VCaP (cell line): Measurements from ENCODE around the gene NRXN3.
A peak's percentile ranks its signal among the peaks of the same experiment; 100 is the strongest.

ENCODE experiments used
- H3K27ac ChIP-seq: fragments of 450-650 bp; 2 replicates; pipeline ENCODE4 v1.5.1; 2017
- TF ChIP-seq, protein P1 (sequence below): fragments of 450-650 bp; conservative IDR thresholded peaks from 2 replicates; pipeline ENCODE4 v1.5.1; 2017; ENCODE audit warnings: mild to moderate bottlenecking, moderate library complexity

Gene NRXN3

DNA sequence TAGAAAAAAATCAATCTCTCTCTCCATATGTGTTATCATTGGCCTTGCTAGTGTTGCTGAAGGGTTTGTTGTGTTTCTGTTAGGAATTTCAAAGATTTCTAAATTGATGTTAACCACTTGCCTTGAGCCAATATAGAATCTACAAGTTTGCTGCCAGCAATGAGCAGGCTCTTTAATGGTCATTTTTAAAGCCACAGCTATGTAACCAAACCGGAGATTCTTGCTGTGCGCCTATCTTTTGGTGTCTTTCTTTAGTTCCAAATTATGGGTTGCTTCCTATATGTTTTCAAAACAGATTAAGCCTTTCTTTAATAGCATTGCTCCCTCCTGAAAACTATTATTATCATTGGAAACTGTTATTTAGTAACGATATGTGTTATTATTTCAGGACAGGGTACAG lies 1495.4 kb downstream of the NRXN3 start:
- TF ChIP-seq, protein P1, sequence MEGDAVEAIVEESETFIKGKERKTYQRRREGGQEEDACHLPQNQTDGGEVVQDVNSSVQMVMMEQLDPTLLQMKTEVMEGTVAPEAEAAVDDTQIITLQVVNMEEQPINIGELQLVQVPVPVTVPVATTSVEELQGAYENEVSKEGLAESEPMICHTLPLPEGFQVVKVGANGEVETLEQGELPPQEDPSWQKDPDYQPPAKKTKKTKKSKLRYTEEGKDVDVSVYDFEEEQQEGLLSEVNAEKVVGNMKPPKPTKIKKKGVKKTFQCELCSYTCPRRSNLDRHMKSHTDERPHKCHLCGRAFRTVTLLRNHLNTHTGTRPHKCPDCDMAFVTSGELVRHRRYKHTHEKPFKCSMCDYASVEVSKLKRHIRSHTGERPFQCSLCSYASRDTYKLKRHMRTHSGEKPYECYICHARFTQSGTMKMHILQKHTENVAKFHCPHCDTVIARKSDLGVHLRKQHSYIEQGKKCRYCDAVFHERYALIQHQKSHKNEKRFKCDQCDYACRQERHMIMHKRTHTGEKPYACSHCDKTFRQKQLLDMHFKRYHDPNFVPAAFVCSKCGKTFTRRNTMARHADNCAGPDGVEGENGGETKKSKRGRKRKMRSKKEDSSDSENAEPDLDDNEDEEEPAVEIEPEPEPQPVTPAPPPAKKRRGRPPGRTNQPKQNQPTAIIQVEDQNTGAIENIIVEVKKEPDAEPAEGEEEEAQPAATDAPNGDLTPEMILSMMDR, result no peak
- H3K27ac ChIP-seq, result no peak overlapping the region

GRCh38 chr14:79668951-79669350 lies 1498.8 kb downstream of the NRXN3 start:
- peak overlapping the region; percentile 15; the same call in 1 of the 2 replicates for H3K27ac ChIP-seq
- TF ChIP-seq, protein P1, result no peak

GRCh38 chr14:79670811-79671210 lies 1500.6 kb downstream of the NRXN3 start:
- TF ChIP-seq, protein P1, result no peak
- H3K27ac ChIP-seq, result no peak overlapping the region

DNA sequence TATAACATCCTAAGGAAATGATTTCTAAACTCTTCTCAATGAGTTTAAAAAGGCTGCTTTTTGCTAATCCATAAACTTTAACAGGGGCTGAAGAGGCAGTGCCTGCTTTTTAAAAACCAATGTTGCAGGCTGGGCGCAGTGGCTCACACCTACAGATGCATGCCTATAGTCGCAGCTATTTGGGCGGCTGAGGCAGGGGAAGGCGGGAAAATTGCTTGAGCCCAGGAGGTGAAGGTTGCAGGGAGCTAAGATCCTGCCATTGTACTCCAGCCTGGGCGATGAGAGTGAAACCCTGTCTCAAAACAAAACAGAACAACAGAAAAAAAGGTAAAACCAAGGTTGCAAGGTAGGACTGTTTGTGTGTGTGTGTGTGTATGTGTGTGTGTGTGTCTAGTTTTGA lies 1509.9 kb downstream of the NRXN3 start:
- TF ChIP-seq, protein P1, result no peak
- H3K27ac ChIP-seq, result no peak overlapping the region

DNA sequence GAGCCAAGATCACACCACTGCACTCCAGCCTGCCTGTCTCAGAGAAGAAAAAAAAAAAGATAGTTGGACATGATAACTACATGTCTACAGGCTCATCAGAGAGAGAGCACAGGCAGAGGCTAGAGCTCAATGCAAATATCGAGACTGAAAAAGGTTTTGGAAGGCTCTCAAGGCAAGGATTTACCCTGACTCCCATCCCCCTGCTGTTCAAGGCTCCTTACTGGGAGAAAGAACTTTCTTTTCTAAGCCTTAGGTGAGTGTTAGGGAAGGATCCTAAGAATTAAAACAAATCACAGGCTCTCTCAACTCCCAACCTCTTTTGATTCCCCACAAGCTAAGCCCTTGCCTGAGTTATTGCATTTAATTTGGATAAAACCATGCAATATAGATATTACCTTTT lies 1516.0 kb downstream of the NRXN3 start:
- no peak overlapping the region for H3K27ac ChIP-seq
- TF ChIP-seq, protein P1, result no peak

DNA sequence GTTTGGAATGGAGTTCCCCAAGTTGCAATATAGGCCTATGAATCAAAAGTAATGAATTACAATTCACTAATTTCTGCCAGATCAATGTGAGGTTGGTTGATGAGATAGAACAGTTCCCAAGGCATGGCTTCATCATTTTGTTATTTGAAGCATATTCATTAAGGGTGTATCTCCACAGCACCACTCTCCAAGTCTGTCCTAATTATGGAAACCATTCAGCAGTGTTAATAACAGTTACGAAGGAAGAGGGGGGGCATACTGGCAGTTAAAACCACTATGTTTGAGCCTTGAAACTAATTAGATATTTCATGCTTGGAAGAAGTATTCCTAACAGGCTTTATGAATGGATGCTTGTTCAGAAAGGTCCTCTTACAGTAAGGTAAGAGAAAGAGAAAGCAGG lies 1520.8 kb downstream of the NRXN3 start:
- TF ChIP-seq, protein P1, result no peak
- no peak overlapping the region for H3K27ac ChIP-seq

- TF ChIP-seq, protein P1, result no peak
- H3K27ac ChIP-seq, result no peak overlapping the region
Measured at GRCh38 chr14:79693935-79694334, 1523.8 kb downstream of the NRXN3 start.

- TF ChIP-seq, protein P1, result no peak
- H3K27ac ChIP-seq, result no peak overlapping the region
Measured at GRCh38 chr14:79695307-79695706, 1525.1 kb downstream of the NRXN3 start.
